Measurements from ENCODE around the gene NAALADL2. TPM values are rescaled to one million over a fixed set of nuclear protein-coding genes. Genes with fewer than 3 reads are reported as not detected.

The NAALADL2 gene
- total RNA-seq, 1 donor from 2014 or later = 2.9 TPM

DNA sequence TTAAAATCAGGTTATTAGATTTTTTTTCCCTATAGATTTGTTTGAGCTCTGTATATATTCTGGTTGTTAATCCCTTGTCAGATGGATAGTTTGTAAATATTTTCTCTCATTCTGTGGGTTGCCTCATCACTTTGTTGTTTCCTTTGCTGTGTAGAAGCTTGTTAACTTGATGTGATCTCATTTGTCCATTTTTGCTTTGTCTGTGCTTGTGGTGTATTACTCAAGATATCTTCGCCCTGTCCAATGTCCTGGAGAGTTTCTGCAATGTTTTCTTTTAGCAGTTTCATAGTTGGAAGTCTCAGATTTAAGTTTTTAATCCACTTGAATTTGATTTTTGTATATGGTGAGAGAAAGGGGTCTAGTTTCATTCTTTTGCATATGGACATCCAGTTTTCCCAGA, 699.1 kb downstream of the NAALADL2 start:
- no peak overlapping the region for H3K4me3 ChIP-seq (ENCODE audit: low read depth, low read length)
- TF ChIP-seq, protein P1, sequence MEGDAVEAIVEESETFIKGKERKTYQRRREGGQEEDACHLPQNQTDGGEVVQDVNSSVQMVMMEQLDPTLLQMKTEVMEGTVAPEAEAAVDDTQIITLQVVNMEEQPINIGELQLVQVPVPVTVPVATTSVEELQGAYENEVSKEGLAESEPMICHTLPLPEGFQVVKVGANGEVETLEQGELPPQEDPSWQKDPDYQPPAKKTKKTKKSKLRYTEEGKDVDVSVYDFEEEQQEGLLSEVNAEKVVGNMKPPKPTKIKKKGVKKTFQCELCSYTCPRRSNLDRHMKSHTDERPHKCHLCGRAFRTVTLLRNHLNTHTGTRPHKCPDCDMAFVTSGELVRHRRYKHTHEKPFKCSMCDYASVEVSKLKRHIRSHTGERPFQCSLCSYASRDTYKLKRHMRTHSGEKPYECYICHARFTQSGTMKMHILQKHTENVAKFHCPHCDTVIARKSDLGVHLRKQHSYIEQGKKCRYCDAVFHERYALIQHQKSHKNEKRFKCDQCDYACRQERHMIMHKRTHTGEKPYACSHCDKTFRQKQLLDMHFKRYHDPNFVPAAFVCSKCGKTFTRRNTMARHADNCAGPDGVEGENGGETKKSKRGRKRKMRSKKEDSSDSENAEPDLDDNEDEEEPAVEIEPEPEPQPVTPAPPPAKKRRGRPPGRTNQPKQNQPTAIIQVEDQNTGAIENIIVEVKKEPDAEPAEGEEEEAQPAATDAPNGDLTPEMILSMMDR (conservative IDR thresholded peaks at IDR 0.05; ENCODE audit: low read depth, low read length) = no peak
- DNase-seq (ENCODE audit: low read depth) = no peak

DNA sequence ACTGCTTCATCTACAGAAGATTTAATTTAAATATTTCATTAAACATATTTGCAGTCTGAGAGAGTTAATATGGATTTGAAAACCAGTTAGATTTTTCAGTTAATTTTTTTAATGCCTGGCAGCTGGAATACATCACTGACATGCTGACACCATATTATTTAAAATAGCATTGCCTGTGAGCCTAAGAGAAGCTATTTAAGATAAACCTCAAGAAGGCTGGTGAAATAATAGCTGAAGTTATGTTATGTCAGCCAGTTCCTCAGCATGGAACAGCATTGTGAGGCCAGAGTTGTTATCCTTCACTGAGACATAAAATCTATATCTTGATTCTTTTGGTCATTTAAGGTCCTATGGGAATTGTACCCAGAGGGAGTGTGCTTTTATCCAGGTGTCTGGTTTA, 705.2 kb downstream of the NAALADL2 start:
- H3K4me3 ChIP-seq (ENCODE audit: low read depth, low read length) = no peak overlapping the region
- TF ChIP-seq, protein P1 (conservative IDR thresholded peaks at IDR 0.05; ENCODE audit: low read depth, low read length) = no peak
- no peak for DNase-seq (ENCODE audit: low read depth)

DNA sequence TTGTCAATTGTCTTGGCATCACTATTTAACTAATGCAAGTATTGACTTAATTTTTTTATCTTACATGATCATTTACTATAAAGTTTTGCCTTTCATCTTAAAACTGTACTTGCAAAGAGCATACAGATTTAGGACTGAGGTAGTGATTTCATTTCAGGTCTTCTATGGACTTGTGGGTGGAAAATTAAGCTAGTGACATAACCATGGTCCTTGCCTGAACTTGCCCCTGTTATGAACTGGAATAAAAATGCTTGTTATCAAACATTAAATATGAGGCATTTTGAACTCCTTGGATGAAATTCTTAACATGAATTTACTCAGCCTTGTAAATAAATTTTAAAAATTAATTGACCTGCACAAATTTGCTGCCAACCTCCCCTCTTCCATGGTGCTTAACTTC, 712.0 kb downstream of the NAALADL2 start:
- TF ChIP-seq, protein P1 (conservative IDR thresholded peaks at IDR 0.05; ENCODE audit: low read depth, low read length) = no peak
- DNase-seq (ENCODE audit: low read depth) = no peak
- H3K4me3 ChIP-seq (ENCODE audit: low read depth, low read length) = no peak overlapping the region

DNA sequence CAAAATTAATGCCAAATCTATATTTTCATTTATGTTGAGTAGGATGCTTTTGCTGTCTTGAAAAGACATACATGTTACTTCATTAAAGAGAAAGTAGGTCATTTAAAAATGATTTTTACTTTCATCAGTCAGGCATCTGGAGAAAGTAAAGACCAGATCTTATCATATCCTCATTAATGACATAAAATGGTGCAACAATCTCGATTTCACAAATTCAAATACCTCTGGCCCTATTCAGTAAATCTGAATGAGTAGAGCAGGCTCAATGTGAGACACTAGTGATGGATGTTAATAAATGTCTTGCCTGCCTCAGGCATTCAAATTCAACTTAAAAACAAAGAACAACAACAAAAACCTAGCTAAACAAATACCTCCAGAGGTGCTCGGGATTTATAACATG, 714.1 kb downstream of the NAALADL2 start:
- DNase-seq (ENCODE audit: low read depth) = no peak
- TF ChIP-seq, protein P1 (conservative IDR thresholded peaks at IDR 0.05; ENCODE audit: low read depth, low read length) = no peak
- H3K4me3 ChIP-seq (ENCODE audit: low read depth, low read length) = no peak overlapping the region

DNA sequence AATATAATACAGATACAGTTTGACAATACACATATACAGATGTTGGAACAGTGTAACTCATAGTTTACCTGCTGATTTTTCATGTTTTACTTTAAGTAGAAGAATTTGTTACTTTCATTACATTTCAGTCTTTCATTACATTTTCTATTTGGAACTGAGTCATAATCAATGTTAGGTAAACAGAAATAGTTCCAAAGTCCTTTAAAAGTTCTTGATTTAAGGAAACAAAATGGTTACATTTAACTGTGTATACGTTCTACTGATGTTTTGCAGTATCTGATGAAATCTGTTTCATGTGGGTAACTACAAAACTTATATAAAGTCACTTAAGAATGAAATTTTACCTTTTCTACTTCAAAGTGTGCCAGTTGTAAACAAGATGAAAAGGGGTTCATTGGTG, 721.2 kb downstream of the NAALADL2 start:
- TF ChIP-seq, protein P1 (conservative IDR thresholded peaks at IDR 0.05; ENCODE audit: low read depth, low read length) = no peak
- H3K4me3 ChIP-seq (ENCODE audit: low read depth, low read length) = no peak overlapping the region
- no peak for DNase-seq (ENCODE audit: low read depth)

DNA sequence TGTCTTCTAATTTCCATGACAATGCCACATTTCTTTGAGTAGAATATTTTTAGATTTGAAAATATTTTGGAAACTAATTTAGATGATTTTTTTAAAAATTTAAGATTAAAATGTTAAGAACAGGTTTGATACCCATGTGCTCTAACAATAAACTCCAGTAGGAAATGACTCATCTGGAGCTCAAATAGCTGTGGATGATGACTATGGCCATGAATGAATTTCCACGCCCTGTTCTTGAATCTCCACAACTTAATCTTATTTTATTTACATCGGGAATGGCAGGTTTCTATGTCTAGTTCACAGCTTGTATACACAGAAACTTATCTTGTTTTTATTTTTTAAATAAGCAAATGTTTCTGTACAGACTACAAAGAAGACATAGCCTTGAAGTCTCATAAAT, 726.8 kb downstream of the NAALADL2 start:
- TF ChIP-seq, protein P1 (conservative IDR thresholded peaks at IDR 0.05; ENCODE audit: low read depth, low read length) = no peak
- DNase-seq (ENCODE audit: low read depth) = no peak
- H3K4me3 ChIP-seq (ENCODE audit: low read depth, low read length) = no peak overlapping the region

DNA sequence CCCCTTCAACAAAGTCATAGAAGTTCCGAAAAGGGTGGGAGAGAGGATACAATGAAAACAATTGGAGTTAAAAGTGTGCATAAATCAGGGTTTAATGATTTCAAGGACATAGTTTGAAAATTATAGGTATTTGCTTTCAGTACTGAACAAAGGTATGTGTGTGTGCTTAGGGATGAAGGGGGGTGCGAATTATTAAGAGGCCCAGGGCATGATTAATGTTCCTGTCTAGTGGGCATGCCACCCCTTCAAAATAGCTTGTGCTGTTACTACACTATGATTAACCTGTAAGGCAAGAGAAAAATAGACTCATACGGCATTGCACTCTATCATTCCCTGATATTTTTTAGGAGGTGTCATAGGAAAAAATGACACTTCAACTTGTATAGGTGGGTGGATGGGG, 731.6 kb downstream of the NAALADL2 start:
- TF ChIP-seq, protein P1 (conservative IDR thresholded peaks at IDR 0.05; ENCODE audit: low read depth, low read length) = no peak
- no peak for DNase-seq (ENCODE audit: low read depth)

More for the DNA sequence above, 731.6 kb downstream of the NAALADL2 start:
- no peak overlapping the region for H3K4me3 ChIP-seq (ENCODE audit: low read depth, low read length)

All from epithelial cell of proximal tubule (primary cell).